Cardiac septum (tissue), 1 donor: ENCODE measurements around the gene HIVEP1. TPM values are rescaled to one million over a fixed set of nuclear protein-coding genes. Genes with fewer than 3 reads are reported as not detected.
"Not testable (repeated sequence)": the region's sequence is repeated elsewhere in the genome, so short reads cannot be mapped to it uniquely, and the experiment has no call there.

Experiments
- DNase-seq: peaks from one replicate; pipeline ENCODE4 v3.0.0-alpha.2; 2020; ENCODE audit warnings: low spot score
- intact Hi-C: fragments of 100-400 bp; cut with DNase I; formaldehyde crosslinking; loops from one replicate; pipeline ENCODE4 v1.14.0; 2022
- total RNA-seq: library from RNA; stranded (reverse); fragmentation: NEBNext Ultra II Directional; extraction: Animal tissue kit (Norgen Biotek cat#: 25700); gene quantifications from one replicate; pipeline ENCODE4 v1.2.1, GENCODE V29; 2021
- donor health status: DM: no; HTN: no; CAD: no.

The HIVEP1 gene
- total RNA-seq, 1 donor from 2014 or later = 17.8 TPM

- intact Hi-C loops = no loop called here
- DNase-seq = no peak
These were observed 125.4 kb downstream of the HIVEP1 start for GRCh38 chr6:12137480-12137879.

GRCh38 chr6:12138381-12138780, 126.3 kb downstream of the HIVEP1 start:
- DNase-seq = no peak
- intact Hi-C loops = no loop called here

GRCh38 chr6:12138936-12139335, 126.8 kb downstream of the HIVEP1 start:
- DNase-seq = no peak
- intact Hi-C loops = no loop called here

GRCh38 chr6:12147557-12148316, 135.6 kb downstream of the HIVEP1 start:
- no peak for DNase-seq
- intact Hi-C loops = no loop called here

- intact Hi-C loops = no loop called here
- no peak for DNase-seq
These were observed 136.2 kb downstream of the HIVEP1 start for GRCh38 chr6:12148317-12148801.

- intact Hi-C loops = no loop called here
These were observed 136.7 kb downstream of the HIVEP1 start for GRCh38 chr6:12148841-12149240.

GRCh38 chr6:12149944-12150510, 137.9 kb downstream of the HIVEP1 start:
- no peak for DNase-seq
- intact Hi-C loops = loop anchor here (10.0 kb wide), 1 partner anchor 455 kb away; no protein-coding TSS in a partner anchor

More at GRCh38 chr6:12148841-12149240, 136.7 kb downstream of the HIVEP1 start:
- DNase-seq = no peak

GRCh38 chr6:12150812-12151432, 138.8 kb downstream of the HIVEP1 start:
- DNase-seq = no peak

GRCh38 chr6:12151433-12151820, 139.3 kb downstream of the HIVEP1 start:
- no peak for DNase-seq
- intact Hi-C loops = loop anchor here (10.0 kb wide), 1 partner anchor 453 kb away; no protein-coding TSS in a partner anchor

More at GRCh38 chr6:12150812-12151432, 138.8 kb downstream of the HIVEP1 start:
- intact Hi-C loops = loop anchor here (10.0 kb wide), 1 partner anchor 454 kb away; no protein-coding TSS in a partner anchor

GRCh38 chr6:12152023-12152970, 140.2 kb downstream of the HIVEP1 start:
- no peak for DNase-seq
- intact Hi-C loops = loop anchor here (10.0 kb wide), 1 partner anchor 453 kb away; no protein-coding TSS in a partner anchor

GRCh38 chr6:12155769-12156168, 143.7 kb downstream of the HIVEP1 start:
- not testable (repeated sequence) for DNase-seq
- intact Hi-C loops = loop anchor here (10.0 kb wide), 1 partner anchor 449 kb away; no protein-coding TSS in a partner anchor

GRCh38 chr6:12158686-12159415, 146.7 kb downstream of the HIVEP1 start:
- intact Hi-C loops = loop anchor here (10.0 kb wide), 1 partner anchor 446 kb away; no protein-coding TSS in a partner anchor
- DNase-seq = no peak

GRCh38 chr6:12160326-12160725, 148.2 kb downstream of the HIVEP1 start:
- intact Hi-C loops = no loop called here
- no peak for DNase-seq

GRCh38 chr6:12162213-12162612, 150.1 kb downstream of the HIVEP1 start:
- no peak for DNase-seq
- intact Hi-C loops = no loop called here

- DNase-seq = no peak
- intact Hi-C loops = no loop called here
These were observed 151.0 kb downstream of the HIVEP1 start for GRCh38 chr6:12163149-12163548.

GRCh38 chr6:12163744-12164507, 151.8 kb downstream of the HIVEP1 start:
- DNase-seq = no peak
- intact Hi-C loops = no loop called here

- DNase-seq = no peak
- intact Hi-C loops = no loop called here
These were observed 152.3 kb downstream of the HIVEP1 start for GRCh38 chr6:12164508-12164770.

- intact Hi-C loops = no loop called here
- DNase-seq = no peak
These were observed 153.2 kb downstream of the HIVEP1 start for GRCh38 chr6:12165297-12165696.
